ENCODE results near the gene GPAM. TPM values are rescaled to one million over a fixed set of nuclear protein-coding genes. Genes with fewer than 3 reads are reported as not detected.
A peak's percentile ranks its signal among the peaks of the same experiment; 100 is the strongest.

The GPAM gene
- total and polyA plus RNA-seq, 2 of the 8 experiments (the other 6 are each of a cell fraction or from before 2014, with no cell fraction given), result 5.5 to 15.5 TPM

DNA sequence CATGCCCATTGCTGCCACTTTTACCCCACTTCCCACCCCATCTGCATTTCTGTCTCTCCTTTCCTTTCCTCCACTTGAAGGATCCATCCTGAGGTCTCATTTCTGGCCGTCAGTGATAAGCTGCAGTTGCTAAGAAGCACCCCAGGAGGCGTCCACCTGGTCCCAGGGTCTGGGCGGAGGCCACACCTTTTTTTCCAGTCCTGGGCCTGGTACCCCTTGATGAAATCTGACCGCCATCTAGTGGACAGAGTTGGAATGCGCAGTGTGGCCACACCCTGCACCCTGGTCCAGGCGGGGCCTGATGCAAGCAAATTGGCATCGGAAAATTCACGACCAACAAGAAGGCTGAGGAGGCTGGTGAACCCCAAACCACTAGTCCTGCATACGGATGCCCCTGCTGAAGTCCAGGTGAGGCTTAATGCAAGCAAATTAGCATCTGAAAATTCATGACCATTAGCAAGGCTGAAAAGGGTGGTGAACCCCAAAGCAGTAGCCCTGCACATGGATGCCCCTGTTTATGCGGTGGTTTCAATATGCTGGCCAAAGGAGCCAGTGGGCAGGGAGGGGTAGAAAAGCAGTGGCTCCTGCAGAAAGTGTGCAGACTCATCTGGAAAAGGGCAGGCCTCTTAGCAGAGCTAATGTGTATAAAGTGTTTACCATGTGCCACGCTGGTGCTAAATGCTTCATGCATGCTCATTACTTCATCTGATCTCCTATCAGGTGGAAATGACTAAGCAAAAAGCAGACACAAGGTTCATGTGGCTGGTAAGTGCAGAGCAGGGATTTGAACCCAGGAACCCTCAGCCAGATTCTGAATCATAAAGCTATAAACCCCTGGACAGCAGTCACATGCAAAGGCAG lies 43.2 kb downstream of the GPAM start:
- no peak overlapping the region for H3K14ac ChIP-seq (ENCODE audit: insufficient read length)
- POLR2A ChIA-PET (ENCODE audit: partially characterized antibody), result no interaction called here
- H3K56ac ChIP-seq (replicated peaks; ENCODE audit: insufficient read length, low read depth, low read length), result no peak overlapping the region
- FAIRE-seq, result peak; percentile 28
- no peak overlapping the region for H3K27ac ChIP-seq (ENCODE audit: low read depth, low read length)
- H3K4me2 ChIP-seq (ENCODE audit: insufficient read depth in 1 of 2, low read depth in 2 of 2, low read length in 2 of 2), result no peak overlapping the region
- no peaks in the 10 kb centered on the region for H3K79me2 ChIP-seq (ENCODE audit: control insufficient read depth in 1 of 2, insufficient read depth in 2 of 2, low read length in 2 of 2)
- H3K9ac ChIP-seq (replicated peaks in 1 of 4; ENCODE audit: extremely low read depth in 1 of 4, low read depth in 3 of 4, low read length in 3 of 4), result no peak overlapping the region
- no peak overlapping the region for H2BK120ac ChIP-seq (replicated peaks; ENCODE audit: low read depth, low read length)
- H4K8ac ChIP-seq (ENCODE audit: extremely low read depth, insufficient read depth, low read length), result no peak overlapping the region
- H4K91ac ChIP-seq (replicated peaks; ENCODE audit: insufficient read length, low read length), result no peak overlapping the region
- H3K18ac ChIP-seq (ENCODE audit: extremely low read depth, low read length), result no peak overlapping the region
- no peaks in the 10 kb centered on the region for H3K79me1 ChIP-seq (ENCODE audit: low read depth, low read length)
- no peak overlapping the region for H3K4me3 ChIP-seq (ENCODE audit: extremely low read depth in 1 of 4, insufficient read depth in 2 of 4, low read depth in 3 of 4, low read length in 4 of 4)
- H3K9me3 ChIP-seq (ENCODE audit: insufficient read depth in 2 of 2, low read depth in 1 of 2, low read length in 1 of 2), result no peaks in the 10 kb centered on the region
- no peak overlapping the region for H4K5ac ChIP-seq (ENCODE audit: insufficient read length, low read depth, low read length)
- no peaks in the 10 kb centered on the region; a peak in 2 of 7 replicates for H3K4me1 ChIP-seq (replicated peaks in 1 of 4; ENCODE audit: control insufficient read depth in 3 of 4, insufficient read depth in 4 of 4, low read length in 3 of 4)
- no peaks in the 10 kb centered on the region for H4K20me1 ChIP-seq (replicated peaks in 1 of 2; ENCODE audit: control insufficient read depth in 1 of 2, insufficient read depth in 2 of 2, low read length in 2 of 2)
- CTCF ChIA-PET (ENCODE audit: partially characterized antibody), result interaction anchor here (0.5 to 10.8 kb wide), 35 partner anchors 9 to 1499 kb away, joined by 3 to 286 read pairs (median 4); partner anchors contain the start of gene GPAM
- no peak overlapping the region for H2BK12ac ChIP-seq (ENCODE audit: low read depth, low read length)
- DNase-seq (ENCODE audit: low read depth in 1 of 2, low spot score in 2 of 2), result peak; percentile 75 to 96
- H2AFZ ChIP-seq (ENCODE audit: low read length), result no peak overlapping the region; the same call in 1 of the 2 replicates
- H3K23me2 ChIP-seq (ENCODE audit: low read depth, low read length), result no peaks in the 10 kb centered on the region
- H3K36me3 ChIP-seq (ENCODE audit: control insufficient read depth in 2 of 4, insufficient read depth in 4 of 4, low read length in 3 of 4), result no peaks in the 10 kb centered on the region
- H3K27me3 ChIP-seq (replicated peaks in 1 of 4; ENCODE audit: control insufficient read depth in 3 of 4, extremely low read depth in 1 of 4, insufficient read depth in 3 of 4, low read length in 3 of 4), result no peaks in the 10 kb centered on the region
- H2BK20ac ChIP-seq (ENCODE audit: low read length), result no peak overlapping the region
- H3K23ac ChIP-seq (ENCODE audit: insufficient read length), result no peak overlapping the region
- 29% methylated on average over 11 of the region's 11 CpGs; no CpG with 5 or more reads in 1 of the 2 experiments for WGBS, 2 experiments (ENCODE audit: extremely low coverage in 1 of 2, insufficient coverage in 1 of 2, insufficient read length in 1 of 2, insufficient replicate concordance in 2 of 2, low coverage in 1 of 2, low lambda C conversion rate in 2 of 2, missing lambda C conversion rate in 1 of 2)
- no peak overlapping the region for H3K4ac ChIP-seq (replicated peaks; ENCODE audit: insufficient read length, low read depth, low read length)
- no peak overlapping the region for H2BK5ac ChIP-seq (ENCODE audit: low read depth, low read length)
- no peak overlapping the region for H2BK15ac ChIP-seq (ENCODE audit: low read length)
- H2AK5ac ChIP-seq (ENCODE audit: low read depth, low read length), result no peak overlapping the region
- TF ChIP-seq TAF7 (optimal IDR thresholded peaks at IDR 0.05; ENCODE audit: borderline replicate concordance, low read depth, low read length) (no peak), YY1 (IDR thresholded peaks at IDR 0.05; ENCODE audit: low read depth, low read length) (0 out of 2 replicates have a peak, but pooled peaks have one; percentile 59), RBBP5 (IDR thresholded peaks at IDR 0.05; ENCODE audit: borderline replicate concordance, low read depth, low read length) (no peak), TCF12 (IDR thresholded peaks at IDR 0.05; ENCODE audit: low read depth, low read length) (0 out of 2 replicates have a peak, but pooled peaks have one; percentile 41), EGR1 (IDR thresholded peaks at IDR 0.05; ENCODE audit: borderline replicate concordance, low read depth, low read length) (no peak), POLR2AphosphoS5 (IDR thresholded peaks at IDR 0.05; ENCODE audit: low read depth, low read length) (no peak), JUN (IDR thresholded peaks at IDR 0.05; ENCODE audit: low read depth, low read length) (no peak), CREB1 (IDR thresholded peaks at IDR 0.05) (no peak), SUZ12 (IDR thresholded peaks at IDR 0.05; ENCODE audit: low read length) (no peak), TEAD4 (IDR thresholded peaks at IDR 0.05; ENCODE audit: low read depth, low read length) (peak; percentile 84), BACH1 (IDR thresholded peaks at IDR 0.05; ENCODE audit: low read length) (no peak), SAP30 (IDR thresholded peaks at IDR 0.05; ENCODE audit: insufficient read depth, insufficient replicate concordance, low read length) (no peak)

Measured in H1 (cell line).